ENCODE data around the gene AP4S1.
"Not testable (repeated sequence)": the region's sequence is repeated elsewhere in the genome, so short reads cannot be mapped to it uniquely, and the experiment has no call there.

AP4S1 gene, protein sequence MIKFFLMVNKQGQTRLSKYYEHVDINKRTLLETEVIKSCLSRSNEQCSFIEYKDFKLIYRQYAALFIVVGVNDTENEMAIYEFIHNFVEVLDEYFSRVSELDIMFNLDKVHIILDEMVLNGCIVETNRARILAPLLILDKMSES

GRCh38 chr14:31025367-31026076 is at the start of gene AP4S1:
Gene AP4S1 (plus strand): TSS chr14:31025649. CDS start chr14:31066197, 40,548 bp downstream.
- no peak for DNase-seq

GRCh38 chr14:30977752-30978151 is 47.7 kb upstream of the AP4S1 start:
- DNase-seq, result no peak

DNA sequence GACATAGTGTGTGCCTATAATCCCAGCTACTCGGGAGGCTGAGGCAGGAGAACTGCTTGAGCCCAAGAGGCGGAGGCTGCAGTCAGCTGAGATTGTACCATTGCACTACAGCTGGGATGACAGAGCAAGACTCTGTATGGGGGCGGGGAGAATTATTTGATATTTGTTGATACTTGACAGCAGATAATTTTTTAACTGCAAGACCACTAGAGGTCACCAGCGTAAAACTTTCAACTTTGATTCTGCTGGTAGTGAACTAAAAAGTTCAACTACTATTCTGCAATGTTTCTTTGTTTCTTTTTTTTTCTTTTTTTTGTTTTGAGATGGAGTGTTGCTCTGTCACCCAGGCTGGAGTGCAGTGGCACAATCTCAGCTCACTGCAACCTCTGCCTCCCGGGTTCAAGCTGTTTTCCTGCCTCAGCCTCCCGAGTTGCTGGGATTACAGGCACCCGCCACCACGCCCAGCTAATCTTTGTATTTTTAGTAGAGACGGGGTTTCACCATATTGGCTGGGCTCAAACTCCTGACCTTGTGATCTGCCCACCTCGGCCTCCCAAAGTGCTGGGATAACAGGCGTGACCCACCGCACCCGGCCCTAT is 45.2 kb upstream of the AP4S1 start:
- DNase-seq, result not testable (repeated sequence)

DNA sequence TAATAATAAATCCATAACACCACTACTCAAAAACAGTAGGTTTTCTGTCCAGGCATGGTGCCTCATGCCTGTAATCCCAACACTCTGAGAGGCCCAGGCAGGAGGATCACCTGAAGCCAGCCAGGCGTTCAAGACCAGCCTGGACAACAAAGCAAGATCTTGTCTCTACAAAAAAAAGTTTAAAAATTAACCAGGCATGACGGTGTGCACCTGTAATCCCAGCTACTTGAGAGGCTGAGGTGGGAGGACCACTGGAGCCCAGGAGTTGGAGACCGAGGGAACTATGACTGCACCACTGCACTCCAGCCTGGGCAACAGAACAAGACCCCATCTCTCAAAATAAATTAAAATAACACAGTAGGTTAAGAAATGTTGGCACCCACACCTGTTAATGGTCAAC is 44.5 kb upstream of the AP4S1 start:
- no peak for DNase-seq

GRCh38 chr14:30982533-30982932 is 42.9 kb upstream of the AP4S1 start:
- DNase-seq, result no peak

DNA sequence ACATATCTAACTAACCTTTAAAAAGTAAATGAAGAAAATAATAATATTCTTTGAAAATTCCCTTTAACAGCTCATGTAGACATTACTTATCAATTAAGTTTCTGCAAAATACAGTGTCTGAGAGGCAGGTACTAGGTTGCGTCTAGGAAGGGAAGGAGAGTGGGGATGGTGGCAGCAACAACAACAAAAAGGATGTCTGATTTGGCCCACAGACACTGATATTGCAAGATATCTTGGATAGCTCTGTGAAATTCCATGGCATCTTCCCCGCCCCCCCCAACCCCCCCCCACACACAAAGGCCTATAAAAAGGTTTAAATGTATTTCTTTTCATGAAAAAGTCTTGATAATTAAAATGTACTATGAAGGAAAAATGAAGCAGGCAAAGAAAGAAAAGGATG is 41.6 kb upstream of the AP4S1 start:
- no peak for DNase-seq

DNA sequence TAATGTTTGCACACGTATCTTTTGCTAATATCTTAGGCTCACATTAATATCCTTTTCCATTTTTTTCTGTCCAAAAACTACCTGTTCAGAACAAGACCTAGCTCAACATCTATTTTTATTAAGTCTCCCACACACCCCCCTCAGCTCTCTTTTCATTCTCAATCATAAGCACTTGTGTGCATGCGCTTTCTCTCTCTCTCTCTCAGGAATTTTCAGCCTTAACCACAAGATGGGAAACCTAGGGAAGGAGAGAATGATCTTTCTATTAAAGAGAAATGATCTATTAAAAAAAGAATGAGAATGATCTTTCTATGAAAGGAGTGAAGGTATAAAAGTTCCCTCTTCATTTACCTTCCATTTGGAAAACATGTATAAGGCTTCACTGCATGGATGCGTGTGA is 39.7 kb upstream of the AP4S1 start:
- DNase-seq, result no peak

- DNase-seq, result no peak
Observed at GRCh38 chr14:30988509-30988908, 36.9 kb upstream of the AP4S1 start.

GRCh38 chr14:30990770-30991169 is 34.7 kb upstream of the AP4S1 start:
- no peak for DNase-seq

- no peak for DNase-seq
Observed at GRCh38 chr14:30991408-30991807, 34.0 kb upstream of the AP4S1 start.

DNA sequence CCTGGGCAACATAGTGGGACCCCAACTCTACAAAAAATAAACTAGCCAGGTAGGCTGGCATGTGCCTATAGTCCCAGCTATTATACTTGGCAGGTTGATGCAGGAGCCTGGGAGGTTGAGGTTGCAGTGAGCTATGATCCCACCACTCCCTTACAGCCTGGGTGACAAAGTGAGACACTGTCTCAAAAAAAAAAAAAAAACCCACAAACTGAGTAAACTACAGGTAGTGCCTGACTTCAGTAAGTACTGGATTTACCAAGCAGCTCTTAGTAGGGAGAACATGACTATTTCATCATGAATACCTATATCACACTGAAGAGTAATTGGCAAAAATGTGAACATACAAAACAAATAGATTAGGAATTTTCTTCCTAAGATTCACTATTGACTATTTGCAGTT is 32.4 kb upstream of the AP4S1 start:
- no peak for DNase-seq

- no peak for DNase-seq
Observed at GRCh38 chr14:30994681-30995620, 30.5 kb upstream of the AP4S1 start.

- no peak for DNase-seq
Observed at GRCh38 chr14:30995689-30996088, 29.8 kb upstream of the AP4S1 start.

DNA sequence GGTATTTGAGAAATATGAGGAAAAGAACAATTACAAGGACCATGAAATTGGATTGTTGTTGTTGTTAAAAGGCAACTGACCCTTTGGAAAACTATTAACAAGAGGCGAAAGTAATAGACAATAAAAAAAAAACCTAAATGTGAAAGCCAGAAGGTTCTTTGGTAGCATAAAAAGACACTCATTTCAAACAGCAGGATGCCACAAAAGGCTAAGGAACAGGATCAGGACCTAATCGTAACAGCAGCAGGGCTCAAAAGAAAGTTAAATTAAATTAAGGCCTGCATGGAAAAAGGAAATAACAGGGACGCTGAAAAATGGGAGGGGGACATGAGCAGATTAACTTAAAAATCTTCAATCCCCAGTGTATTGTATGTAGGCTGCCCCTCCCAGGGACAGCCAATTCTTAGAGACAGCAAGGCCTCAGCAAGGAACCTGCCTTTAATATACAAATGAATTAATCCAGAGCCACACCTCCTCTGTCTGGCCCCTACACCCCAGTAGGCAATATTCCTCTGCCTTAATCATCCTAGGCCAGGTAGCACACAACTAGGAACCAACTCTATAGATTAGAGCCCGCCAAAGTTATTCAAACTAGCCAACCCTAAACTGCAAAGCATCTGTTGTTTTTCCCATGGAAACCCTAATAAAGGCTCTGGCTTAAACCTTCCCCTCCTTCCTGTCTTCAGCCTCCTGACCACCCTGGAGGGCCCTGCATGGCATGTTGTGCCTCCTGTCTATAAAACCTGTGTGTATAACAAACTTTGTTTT is 28.4 kb upstream of the AP4S1 start:
- DNase-seq, result no peak

DNA sequence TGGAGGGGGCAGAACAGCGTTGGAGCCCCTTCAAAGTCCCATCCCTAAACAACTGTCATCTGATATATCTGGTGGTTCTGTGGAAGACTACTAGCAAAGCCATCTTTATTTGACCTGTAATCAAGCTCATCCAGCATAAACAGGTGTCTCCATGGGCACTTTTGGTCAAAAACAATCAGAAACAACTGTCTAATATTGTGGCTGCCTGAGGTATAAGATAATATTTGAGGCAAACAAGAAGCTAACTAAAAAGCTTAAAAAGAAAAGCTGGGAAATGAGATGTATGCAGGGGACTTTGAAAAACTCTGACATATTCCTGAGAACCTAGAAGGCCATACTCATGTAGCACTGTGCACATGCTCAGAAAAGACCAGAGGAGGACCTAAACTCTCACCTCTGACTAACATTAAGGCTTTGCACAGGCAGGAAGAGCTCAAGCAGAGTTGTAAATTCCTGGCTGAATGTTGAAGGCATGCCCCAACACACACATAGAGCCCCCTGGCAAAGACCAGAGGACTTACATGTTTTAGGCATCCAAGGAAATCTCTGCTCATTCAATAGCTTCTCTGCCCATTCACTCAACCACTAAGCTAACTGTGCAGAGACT is 27.2 kb upstream of the AP4S1 start:
- no peak for DNase-seq

DNA sequence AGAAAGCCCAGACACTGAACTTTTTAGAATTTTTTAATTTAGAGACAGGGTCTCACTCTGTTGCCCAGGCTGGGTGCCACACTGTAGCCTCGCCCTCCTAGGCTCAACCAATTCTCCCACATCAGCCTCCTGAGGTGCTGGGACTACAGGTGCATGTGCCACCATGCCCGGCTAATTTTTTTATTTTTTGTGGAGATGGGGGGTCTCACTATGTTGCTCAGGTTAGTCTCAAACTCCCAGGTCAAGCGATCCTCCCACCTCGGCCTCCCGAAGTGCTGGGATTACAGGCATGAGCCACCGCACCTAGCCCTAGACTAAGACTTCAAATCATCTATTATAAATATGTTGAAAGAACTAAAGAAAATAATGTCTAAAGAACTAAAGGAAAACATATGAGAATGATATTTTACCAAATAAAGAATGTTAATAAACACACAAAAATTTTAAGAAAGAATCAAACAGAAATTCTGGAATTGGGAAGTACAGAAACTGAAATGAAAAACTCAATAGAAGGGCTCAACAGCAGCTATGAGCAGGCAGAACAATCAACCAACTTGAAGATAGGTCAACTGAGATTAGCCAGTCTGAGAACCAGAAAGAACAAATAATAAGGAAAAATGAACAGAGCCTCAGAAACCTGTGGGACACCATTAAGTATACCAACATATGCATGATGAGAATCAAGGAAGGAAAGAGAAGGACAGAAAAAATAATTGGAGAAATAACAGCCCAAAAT is 26.2 kb upstream of the AP4S1 start:
- DNase-seq, result no peak

DNA sequence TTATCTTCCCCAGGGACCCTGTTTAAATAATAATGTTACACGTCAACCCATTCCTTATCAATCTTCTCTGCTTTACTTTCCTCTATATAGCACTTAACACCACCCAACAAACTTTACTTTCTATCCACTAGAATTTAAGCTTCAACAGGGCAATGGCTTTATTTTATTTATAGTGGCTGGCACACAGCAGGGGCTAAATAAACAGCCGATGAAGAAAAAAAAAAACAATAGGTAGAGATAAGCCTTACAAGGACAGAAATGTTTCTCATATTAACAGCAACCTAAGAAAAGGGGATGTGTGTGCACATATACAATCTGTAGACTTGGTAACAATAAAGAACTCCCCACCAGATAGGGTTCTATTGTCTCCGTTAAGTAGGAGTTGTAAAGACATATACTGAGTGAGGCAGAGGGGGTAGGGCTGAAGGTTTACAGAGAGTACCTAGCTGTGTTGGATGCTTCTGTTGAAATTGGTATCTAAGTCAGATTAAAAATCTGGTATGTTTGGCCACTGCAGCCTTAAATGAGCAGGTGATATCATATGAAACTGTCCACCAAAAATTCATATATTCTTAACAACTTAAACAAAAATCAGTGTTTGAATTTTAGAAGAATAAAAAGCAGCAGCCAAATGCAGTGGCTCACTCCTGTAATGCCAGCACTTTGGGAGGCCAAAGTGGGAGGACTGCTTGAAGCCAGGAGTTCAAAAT is 24.7 kb upstream of the AP4S1 start:
- DNase-seq, result no peak

GRCh38 chr14:31001339-31001658 is 24.1 kb upstream of the AP4S1 start:
- no peak for DNase-seq

DNA sequence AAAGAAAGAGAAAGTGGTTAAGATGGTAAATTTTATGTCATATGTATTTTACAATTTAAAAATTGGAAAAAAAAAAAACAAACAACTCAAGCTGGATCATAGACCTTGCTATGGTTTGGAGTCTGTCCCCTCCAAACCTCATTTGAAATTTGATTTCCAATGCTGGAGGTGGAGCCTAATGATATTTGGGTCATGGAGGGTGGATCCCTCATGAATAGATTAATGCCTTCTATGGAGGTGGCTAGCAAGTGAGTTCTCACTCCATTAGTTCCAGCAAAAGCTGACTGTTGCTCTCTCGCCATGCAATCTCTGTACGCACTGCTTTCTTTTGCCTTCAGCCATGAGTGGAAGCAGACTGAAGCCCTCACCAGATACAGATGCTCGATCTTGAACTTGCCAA is 22.2 kb upstream of the AP4S1 start:
- DNase-seq, result no peak

DNA sequence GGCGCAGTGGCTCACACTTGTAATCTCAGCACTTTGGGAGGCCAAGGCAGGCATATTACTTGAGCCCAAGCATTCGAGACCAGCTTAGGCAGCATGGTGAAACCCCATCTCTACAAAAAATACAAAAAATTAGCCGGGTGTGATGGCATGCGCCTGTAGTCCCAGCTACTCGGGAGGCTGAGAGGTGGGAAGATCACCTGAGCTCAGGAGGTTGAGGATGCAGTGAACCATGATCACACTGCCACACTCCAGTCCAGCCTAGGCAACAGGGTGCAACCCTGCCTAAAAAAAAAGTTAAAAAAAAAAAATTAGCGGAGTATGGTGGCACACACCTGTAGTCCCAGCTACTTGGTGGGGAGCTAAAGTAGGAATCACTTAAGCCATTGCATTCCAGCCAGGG is 21.4 kb upstream of the AP4S1 start:
- DNase-seq, result not testable (repeated sequence)

- no peak for DNase-seq
Observed at GRCh38 chr14:31006703-31007102, 18.7 kb upstream of the AP4S1 start.
